ENCODE data around the gene HILPDA. TPM values are rescaled to one million over a fixed set of nuclear protein-coding genes. Genes with fewer than 3 reads are reported as not detected.

The HILPDA gene
- total RNA-seq, 1 donor from 2014 or later = 56.9 TPM

DNA sequence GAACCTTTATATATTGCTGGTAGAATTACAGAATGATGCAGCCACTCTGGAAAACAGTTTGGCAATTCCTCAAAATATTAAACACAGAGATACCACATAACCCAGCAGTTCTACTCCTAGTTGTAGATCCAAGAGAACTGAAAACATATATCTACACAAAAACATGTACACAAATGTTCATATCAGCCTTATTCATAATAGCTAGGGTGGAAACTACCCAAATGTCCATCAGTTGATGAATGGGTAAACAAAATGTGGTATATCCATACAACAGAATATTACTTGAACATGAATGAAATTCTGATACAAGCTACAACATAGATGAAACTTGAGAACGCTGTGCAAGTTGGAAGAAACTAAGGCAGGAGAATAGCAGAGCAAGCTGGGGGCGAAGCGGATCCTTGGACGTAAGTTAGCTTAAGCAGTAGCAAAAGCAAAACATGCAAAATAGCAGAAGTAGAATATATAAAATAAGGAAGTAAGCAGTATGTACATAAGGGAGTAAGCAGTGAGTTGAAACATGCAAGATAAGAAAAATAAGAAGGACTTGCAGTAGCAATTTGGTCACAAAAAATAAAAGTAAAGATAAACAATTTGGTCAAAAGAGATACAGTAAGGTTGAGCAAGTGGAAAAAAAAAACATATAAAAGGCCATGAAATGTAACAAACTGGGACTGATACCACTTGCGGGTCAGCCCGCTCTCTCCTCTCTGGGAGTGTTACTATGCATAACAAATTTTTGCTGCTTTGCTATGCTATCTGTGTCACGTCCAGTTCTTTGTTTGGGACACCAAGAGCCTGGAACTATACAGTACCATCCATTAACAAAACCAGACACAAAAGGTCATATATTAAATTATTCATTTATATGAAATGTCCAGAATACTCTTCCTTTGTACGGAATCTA, 18.0 kb upstream of the HILPDA start:
- Mint-ChIP-seq H3K4me3 (no peak overlapping the region), H3K4me1 (ENCODE audit: low read depth) (no peaks in the 10 kb centered on the region), H3K36me3 (ENCODE audit: low read depth) (no peaks in the 10 kb centered on the region), H3K9me3 (no peaks in the 10 kb centered on the region), H3K27me3 (ENCODE audit: insufficient read depth) (peaks cover 11% of the 10 kb centered on the region), H3K27ac (no peak overlapping the region)
- no peak for DNase-seq (ENCODE audit: low spot score)
- intact Hi-C loops (cut with micrococcal nuclease) = no loop called here

DNA sequence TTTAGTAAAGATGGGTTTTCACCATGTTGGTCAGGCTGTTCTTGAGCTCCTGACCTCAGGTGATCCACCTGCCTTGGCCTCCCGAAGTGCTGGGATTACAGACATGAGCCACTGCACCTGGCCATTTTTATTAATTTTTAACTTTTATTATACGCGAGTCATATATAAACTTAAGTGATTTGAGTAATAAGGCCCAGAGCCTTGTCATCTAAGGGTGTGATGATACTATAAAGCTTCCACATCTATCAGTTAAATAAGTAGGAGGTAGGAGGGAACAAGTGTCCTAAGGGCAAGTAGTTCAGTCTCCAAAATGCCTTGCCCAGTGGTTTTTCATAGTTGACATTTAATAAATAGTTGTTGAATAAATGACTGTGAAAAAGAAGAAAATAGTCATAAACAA, 13.3 kb upstream of the HILPDA start:
- no peaks in the 10 kb centered on the region for H3K9me3 Mint-ChIP-seq
- DNase-seq (ENCODE audit: low spot score) = no peak
- H3K36me3 Mint-ChIP-seq (ENCODE audit: low read depth) = no peaks in the 10 kb centered on the region
- H3K4me1 Mint-ChIP-seq (ENCODE audit: low read depth) = peaks cover 9% of the 10 kb centered on the region
- H3K4me3 Mint-ChIP-seq = no peak overlapping the region
- H3K27me3 Mint-ChIP-seq (ENCODE audit: insufficient read depth) = peaks cover 4% of the 10 kb centered on the region
- no peak overlapping the region for H3K27ac Mint-ChIP-seq
- intact Hi-C loops (cut with micrococcal nuclease) = no loop called here

DNA sequence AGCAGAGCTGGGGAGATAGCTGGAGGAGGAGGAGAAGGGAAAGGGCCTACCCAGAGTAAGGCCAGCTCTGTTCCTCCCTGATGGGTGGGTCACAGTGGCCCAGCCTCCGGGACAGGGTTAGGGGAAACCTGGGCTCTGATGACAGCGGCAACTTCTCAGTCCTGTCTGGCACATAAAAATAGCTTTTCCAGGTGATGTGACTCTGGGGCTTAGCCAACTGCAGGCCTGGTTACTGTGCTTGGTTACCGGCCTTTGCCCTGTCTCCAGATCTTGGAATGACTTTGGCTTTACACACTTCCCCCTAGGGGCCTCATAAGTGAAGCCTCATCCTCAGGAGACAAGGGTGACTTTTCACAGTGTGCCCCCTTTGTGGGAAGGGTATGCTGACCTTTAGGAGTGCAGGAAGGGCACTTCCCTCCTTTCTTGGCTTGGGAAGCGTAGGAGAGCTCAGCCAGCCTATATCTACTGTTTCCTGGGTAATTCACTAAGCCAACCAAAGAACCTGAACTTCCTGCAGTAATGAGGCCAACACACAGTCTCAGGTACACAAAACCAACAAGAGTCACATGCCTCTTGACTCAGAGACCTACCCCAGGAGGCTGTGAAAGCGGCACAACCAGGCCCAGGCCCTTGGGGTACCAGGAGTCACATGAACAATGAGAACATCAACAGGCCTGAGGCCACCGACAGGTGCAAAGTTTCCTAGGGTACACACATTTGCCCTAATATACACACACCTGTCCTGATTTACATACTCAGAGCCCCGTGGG, 11.7 kb upstream of the HILPDA start:
- peaks cover 1% of the 10 kb centered on the region for H3K36me3 Mint-ChIP-seq (ENCODE audit: low read depth)
- no peak overlapping the region for H3K4me3 Mint-ChIP-seq
- no peak overlapping the region for H3K27ac Mint-ChIP-seq
- intact Hi-C loops (cut with micrococcal nuclease) = no loop called here
- no peak for DNase-seq (ENCODE audit: low spot score)
- peaks cover 8% of the 10 kb centered on the region for H3K27me3 Mint-ChIP-seq (ENCODE audit: insufficient read depth)
- peaks cover 16% of the 10 kb centered on the region for H3K4me1 Mint-ChIP-seq (ENCODE audit: low read depth)
- H3K9me3 Mint-ChIP-seq = no peaks in the 10 kb centered on the region

DNA sequence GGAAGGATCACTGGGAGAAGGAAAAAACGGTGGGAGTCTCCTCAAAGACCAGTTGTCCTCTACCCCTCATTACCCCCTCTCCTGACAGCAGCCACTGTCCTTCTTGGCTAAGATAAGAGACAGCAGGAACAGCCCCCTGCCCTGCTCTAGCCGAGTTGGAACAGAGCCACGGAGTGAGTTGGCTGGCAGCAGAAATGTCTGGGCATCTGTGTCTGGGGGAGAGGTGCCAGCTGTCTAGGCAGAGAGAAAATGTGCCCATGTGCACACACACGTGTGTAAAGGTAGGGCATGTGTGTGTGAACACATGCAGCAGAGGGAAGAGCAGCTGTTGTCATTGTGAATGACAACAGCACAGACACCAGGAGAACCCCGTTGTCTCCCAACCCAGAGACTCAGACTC, 9.4 kb upstream of the HILPDA start:
- no peak overlapping the region for H3K27ac Mint-ChIP-seq
- no peak overlapping the region for H3K4me3 Mint-ChIP-seq

DNA sequence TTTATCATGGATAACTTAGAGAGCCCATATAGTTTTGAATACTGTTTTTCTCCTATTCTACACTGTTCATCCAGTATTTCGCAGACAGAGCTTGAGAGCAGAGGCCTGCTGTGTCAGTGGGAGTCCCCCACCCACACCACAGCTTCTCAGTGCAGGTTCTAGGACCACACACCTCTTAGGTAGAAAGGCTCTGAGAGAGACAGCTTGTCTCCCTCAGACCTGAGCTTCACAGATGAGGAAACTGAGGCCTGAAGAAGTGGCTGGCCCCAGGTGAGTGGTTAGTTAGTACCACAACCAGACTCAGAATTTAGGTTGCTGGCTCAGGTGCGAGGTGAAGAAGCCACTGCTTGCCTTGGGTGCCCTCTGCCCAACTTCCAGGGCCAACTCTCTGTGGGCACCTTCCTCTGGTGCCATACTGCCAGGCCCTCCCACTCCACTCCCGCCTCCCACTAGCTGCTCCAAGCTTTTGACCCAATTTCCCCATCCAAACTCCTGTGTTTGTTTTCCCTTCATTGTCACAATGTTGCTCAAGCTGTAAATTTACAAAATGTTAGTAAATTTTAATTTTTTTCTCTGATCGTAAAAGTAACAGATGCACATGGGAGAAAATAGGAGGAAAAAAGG, 7.6 kb upstream of the HILPDA start:
- no peak for DNase-seq (ENCODE audit: low spot score)
- intact Hi-C loops (cut with micrococcal nuclease) = no loop called here
- peaks cover 23% of the 10 kb centered on the region for H3K27me3 Mint-ChIP-seq (ENCODE audit: insufficient read depth)
- no peak overlapping the region for H3K27ac Mint-ChIP-seq
- no peak overlapping the region for H3K4me3 Mint-ChIP-seq
- H3K36me3 Mint-ChIP-seq (ENCODE audit: low read depth) = peaks cover 5% of the 10 kb centered on the region
- peaks cover 47% of the 10 kb centered on the region for H3K4me1 Mint-ChIP-seq (ENCODE audit: low read depth)
- H3K9me3 Mint-ChIP-seq = no peaks in the 10 kb centered on the region

More for the DNA sequence above, 9.4 kb upstream of the HILPDA start:
- intact Hi-C loops (cut with micrococcal nuclease) = no loop called here
- Mint-ChIP-seq H3K36me3 (ENCODE audit: low read depth) (peaks cover 2% of the 10 kb centered on the region), H3K4me1 (ENCODE audit: low read depth) (peaks cover 30% of the 10 kb centered on the region), H3K27me3 (ENCODE audit: insufficient read depth) (peaks cover 10% of the 10 kb centered on the region), H3K9me3 (no peaks in the 10 kb centered on the region)
- no peak for DNase-seq (ENCODE audit: low spot score)

DNA sequence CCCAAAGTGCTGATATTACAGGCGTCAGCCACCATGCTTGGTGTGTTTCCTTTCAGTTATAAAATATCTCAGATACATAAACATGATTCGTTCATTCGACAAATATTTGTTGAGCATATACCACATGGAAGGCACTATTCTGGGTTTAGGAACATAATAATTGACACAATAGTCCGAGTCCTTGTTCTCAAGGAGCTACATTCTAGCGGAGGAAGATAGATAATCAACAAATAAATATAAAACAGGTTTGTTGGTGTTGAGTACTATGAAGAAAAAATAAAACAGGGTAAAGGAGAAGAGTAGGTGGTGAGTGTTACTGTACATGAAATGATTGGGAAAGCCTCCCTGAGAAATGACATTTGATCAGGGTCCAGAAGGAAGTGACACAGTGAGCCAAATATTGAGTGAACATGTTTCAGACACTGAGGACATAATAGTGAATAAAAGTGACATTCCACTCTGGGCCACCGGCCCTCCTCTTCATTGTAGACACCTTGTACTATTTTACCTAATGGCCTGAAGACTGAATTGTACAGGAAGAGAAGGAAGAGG, 6.9 kb upstream of the HILPDA start:
- peaks cover 23% of the 10 kb centered on the region for H3K27me3 Mint-ChIP-seq (ENCODE audit: insufficient read depth)
- DNase-seq (ENCODE audit: low spot score) = no peak
- no peak overlapping the region for H3K27ac Mint-ChIP-seq
- no peak overlapping the region for H3K4me3 Mint-ChIP-seq
- H3K9me3 Mint-ChIP-seq = no peaks in the 10 kb centered on the region
- peaks cover 5% of the 10 kb centered on the region for H3K36me3 Mint-ChIP-seq (ENCODE audit: low read depth)
- H3K4me1 Mint-ChIP-seq (ENCODE audit: low read depth) = peaks cover 47% of the 10 kb centered on the region
- intact Hi-C loops (cut with micrococcal nuclease) = no loop called here

DNA sequence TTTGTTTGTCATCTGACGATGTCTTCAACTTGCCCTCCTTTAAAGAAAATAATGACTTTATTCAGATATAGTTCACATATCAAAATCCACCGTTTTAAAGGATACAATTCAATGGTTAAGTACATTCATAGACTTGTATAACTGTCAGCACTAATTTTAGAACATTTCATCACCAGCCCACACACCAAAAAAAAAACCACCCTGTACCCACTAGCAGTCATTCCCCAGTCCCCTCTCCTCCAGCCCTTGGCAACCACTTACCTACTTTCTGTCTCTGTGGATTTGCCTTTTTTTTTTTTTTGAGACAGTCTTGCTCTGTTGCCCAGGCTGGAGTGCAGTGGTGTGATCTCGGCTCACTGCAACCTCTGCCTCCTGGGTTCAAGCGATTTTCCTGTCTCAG, 5.3 kb upstream of the HILPDA start:
- peak overlapping the region; percentile 54 for H3K27ac Mint-ChIP-seq
- peaks cover 48% of the 10 kb centered on the region for H3K4me1 Mint-ChIP-seq (ENCODE audit: low read depth)
- H3K4me3 Mint-ChIP-seq = no peak overlapping the region

DNA sequence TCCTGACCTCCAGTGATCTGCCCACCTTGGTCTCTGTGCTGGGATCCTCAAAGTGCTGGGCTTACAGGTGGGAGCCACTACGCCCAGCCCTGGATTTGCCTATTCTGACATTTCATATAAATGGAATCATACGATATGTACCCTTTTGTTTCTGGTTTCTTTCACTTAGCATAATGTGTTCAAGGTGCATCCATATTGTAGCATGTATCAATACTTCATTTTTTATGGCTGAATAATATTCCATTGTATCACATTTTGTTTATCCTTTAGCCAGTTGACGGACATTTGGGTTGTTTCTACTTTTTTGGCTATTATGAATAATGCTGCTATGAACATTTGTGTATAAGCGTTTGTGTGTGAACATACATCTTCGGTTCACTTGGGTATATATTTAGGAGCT, 4.8 kb upstream of the HILPDA start:
- no peak for DNase-seq (ENCODE audit: low spot score)
- peaks cover 24% of the 10 kb centered on the region for H3K27me3 Mint-ChIP-seq (ENCODE audit: insufficient read depth)
- H3K9me3 Mint-ChIP-seq = no peaks in the 10 kb centered on the region
- no peak overlapping the region for H3K4me3 Mint-ChIP-seq
- H3K36me3 Mint-ChIP-seq (ENCODE audit: low read depth) = peaks cover 8% of the 10 kb centered on the region
- intact Hi-C loops (cut with micrococcal nuclease) = loop anchor here (1.0 to 10.0 kb wide), 5 partner anchors 8 to 1084 kb away; partner anchors contain the start of genes SND1 and STRIP2
- peaks cover 49% of the 10 kb centered on the region for H3K4me1 Mint-ChIP-seq (ENCODE audit: low read depth)
- H3K27ac Mint-ChIP-seq = peak overlapping the region; percentile 48

More for the DNA sequence above, 5.3 kb upstream of the HILPDA start:
- Mint-ChIP-seq H3K36me3 (ENCODE audit: low read depth) (peaks cover 7% of the 10 kb centered on the region), H3K27me3 (ENCODE audit: insufficient read depth) (peaks cover 24% of the 10 kb centered on the region), H3K9me3 (no peaks in the 10 kb centered on the region)
- intact Hi-C loops (cut with micrococcal nuclease) = loop anchor here (1.0 to 10.0 kb wide), 5 partner anchors 9 to 1084 kb away; partner anchors contain the start of genes SND1 and STRIP2
- DNase-seq (ENCODE audit: low spot score) = no peak

DNA sequence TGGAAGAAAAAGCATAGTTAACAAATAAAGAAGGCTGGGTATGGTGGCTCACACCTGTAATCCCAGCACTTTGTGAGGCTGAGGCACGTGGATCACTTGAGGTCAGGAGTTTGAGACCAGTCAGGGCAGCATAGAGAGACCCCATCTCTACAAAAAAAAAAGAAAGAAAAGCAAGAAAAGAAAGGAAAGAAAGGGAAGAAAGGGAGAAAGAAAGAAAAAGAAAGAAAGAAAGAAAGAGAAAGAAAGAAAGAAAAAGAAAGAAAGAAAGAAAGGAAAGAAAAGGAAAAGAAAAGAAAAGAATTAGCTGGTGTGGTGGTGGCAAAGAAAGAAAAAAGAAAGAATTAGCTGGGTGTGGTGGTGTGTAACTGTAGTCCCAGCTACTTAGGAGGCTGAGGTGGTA, 3.1 kb upstream of the HILPDA start:
- H3K36me3 Mint-ChIP-seq (ENCODE audit: low read depth) = peaks cover 18% of the 10 kb centered on the region
- H3K4me3 Mint-ChIP-seq = peak overlapping the region; percentile 34
- H3K27me3 Mint-ChIP-seq (ENCODE audit: insufficient read depth) = peaks cover 20% of the 10 kb centered on the region
- DNase-seq (ENCODE audit: low spot score) = no peak
- intact Hi-C loops (cut with micrococcal nuclease) = loop anchor here (10.0 kb wide), 4 partner anchors 598 to 1082 kb away; partner anchors contain the start of genes SND1 and STRIP2
- H3K27ac Mint-ChIP-seq = peak overlapping the region; percentile 69
- H3K4me1 Mint-ChIP-seq (ENCODE audit: low read depth) = peaks cover 57% of the 10 kb centered on the region
- H3K9me3 Mint-ChIP-seq = no peaks in the 10 kb centered on the region

DNA sequence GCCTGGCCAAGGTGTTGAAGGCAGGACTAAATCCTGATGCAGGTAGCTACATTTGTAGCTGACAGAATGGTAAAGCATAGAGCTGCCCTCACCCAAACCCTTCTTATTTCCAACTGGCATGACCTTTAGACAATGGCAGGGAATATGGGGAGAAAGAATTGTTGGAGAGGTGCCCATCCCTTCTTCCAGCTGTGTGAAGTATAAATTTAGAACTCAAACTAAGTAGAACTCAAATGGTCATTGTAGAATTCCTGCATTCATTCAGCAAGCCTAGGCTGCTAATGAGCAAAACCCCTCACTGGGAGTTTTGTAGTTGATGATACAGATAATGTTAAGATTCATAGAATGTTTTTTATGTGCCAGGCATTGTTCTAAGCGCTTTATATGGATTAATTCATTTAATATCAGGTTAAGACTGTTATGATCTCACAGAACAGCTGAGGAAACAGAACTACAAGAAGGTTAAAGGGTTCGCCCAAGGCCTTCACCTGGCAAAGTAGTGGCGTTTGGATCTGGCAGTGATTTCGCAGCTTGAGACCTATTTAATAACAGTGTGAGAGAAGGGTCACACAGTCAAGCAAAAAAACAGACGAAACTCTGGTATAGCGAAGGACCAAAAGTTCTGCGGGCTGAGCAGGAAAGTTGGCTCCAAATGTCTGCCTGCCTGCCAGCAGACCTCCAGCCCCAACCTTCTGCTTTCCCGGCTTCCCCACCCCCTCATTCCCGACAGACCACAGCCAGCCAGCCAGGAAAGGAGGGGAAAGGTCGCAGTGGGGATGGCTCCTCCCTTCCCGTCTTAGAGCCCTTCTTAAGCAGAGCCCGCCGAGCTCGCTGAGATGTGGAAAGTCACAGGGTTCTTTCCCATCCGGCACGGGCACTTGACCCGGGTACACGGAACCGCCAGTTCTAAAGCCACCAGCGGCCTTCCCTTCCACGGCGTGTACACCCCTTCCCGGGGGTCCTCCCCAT, 1.6 kb upstream of the HILPDA start:
- no peak for DNase-seq (ENCODE audit: low spot score)
- Mint-ChIP-seq H3K4me3 (peak overlapping the region; percentile 27), H3K9me3 (no peaks in the 10 kb centered on the region), H3K4me1 (ENCODE audit: low read depth) (peaks cover 65% of the 10 kb centered on the region), H3K27ac (peak overlapping the region; percentile 62), H3K27me3 (ENCODE audit: insufficient read depth) (peaks cover 16% of the 10 kb centered on the region), H3K36me3 (ENCODE audit: low read depth) (peaks cover 25% of the 10 kb centered on the region)
- intact Hi-C loops (cut with micrococcal nuclease) = loop anchor here (10.0 kb wide), 4 partner anchors 599 to 1081 kb away; partner anchors contain the start of genes SND1 and STRIP2

DNA sequence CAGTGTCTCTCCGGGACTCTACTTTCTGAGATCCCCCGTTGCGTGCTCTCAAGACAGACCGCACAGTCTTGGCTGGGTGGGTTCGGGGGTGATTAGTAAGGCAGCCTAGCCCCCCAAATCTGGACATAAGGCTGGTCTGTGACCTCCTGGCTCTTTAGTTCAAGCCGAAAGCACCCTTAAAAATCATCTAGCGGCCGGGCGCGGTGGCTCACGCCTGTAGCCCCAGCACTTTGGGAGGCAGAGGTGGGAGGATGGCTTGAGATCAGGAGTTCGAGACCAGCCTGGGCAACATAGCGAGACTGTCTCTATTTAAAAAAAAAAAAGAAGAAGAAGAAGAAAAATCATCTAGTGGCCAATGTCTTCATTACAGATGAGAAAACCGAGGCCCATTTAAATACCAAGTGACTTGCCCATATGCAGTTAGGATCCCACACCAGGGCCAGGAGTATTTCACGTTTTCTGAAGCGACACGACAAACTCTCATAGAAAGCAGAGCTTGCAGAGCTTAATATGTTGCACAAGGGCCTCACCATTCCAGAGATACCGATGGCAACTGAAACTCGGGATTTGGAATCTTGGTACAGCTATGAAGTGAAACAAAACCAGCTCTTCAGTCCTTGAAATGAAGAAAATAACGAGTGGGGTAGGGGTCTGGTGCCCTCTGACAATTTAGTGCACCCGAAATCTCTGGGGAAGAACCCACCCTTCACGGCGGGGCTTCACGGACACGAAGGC, 703 bp upstream of the HILPDA start:
- Mint-ChIP-seq H3K4me1 (ENCODE audit: low read depth) (peaks cover 73% of the 10 kb centered on the region), H3K4me3 (peak overlapping the region; percentile 96), H3K9me3 (no peaks in the 10 kb centered on the region), H3K27me3 (ENCODE audit: insufficient read depth) (peaks cover 16% of the 10 kb centered on the region), H3K36me3 (ENCODE audit: low read depth) (peaks cover 32% of the 10 kb centered on the region), H3K27ac (peak overlapping the region; percentile 99)
- intact Hi-C loops (cut with micrococcal nuclease) = loop anchor here (1.0 to 10.0 kb wide), 12 partner anchors 21 to 1497 kb away; partner anchors contain the start of genes CALU, METTL2B, RBM28 and SND1
- no peak for DNase-seq (ENCODE audit: low spot score)
